H1 (cell line): Measurements from ENCODE around the gene SLC25A36. TPM values are rescaled to one million over a fixed set of nuclear protein-coding genes. Genes with fewer than 3 reads are reported as not detected.

Source experiments
- CHD2 ChIP-seq: IDR thresholded peaks from 2 replicates; pipeline ENCODE4 v1.6.1; 2012; ENCODE audit warnings: low read length, improper control_type of control experiment
- CTBP2 ChIP-seq: IDR thresholded peaks from 2 replicates; pipeline ENCODE4 v1.7.0; 2011; ENCODE audit warnings: borderline replicate concordance, mild to moderate bottlenecking, moderate library complexity, mixed read lengths, low read length; ENCODE audit not compliant: insufficient read depth, insufficient read length
- HDAC2 ChIP-seq, 2 experiments: fragments of 300-600 bp in 1 of 2; sonication (generic) in 1 of 2; IDR thresholded peaks; 2 replicates each; pipeline ENCODE4 v1.6.1; 2011 to 2012; ENCODE audit warnings: low read depth in 2 of 2, low read length in 2 of 2, mild to moderate bottlenecking in 2 of 2, moderate library complexity in 2 of 2, borderline replicate concordance in 1 of 2, inconsistent platforms in 1 of 2
- RAD21 ChIP-seq, 2 experiments: IDR thresholded peaks in 1 of 2; conservative IDR thresholded peaks in 1 of 2; 2 replicates each; pipeline ENCODE4 v1.6.1; 2011; ENCODE audit warnings: low read depth in 2 of 2, low read length in 2 of 2, improper control_type of control experiment in 1 of 2, inconsistent platforms in 1 of 2, mild to moderate bottlenecking in 1 of 2, moderate library complexity in 1 of 2
- SIX5 ChIP-seq: IDR thresholded peaks from 2 replicates; pipeline ENCODE4 v1.6.1; 2011; ENCODE audit warnings: mild to moderate bottlenecking, low read depth, low read length
- polyA plus RNA-seq, 7 experiments: library from polyadenylated mRNA; depleted of rRNA in 3 of 7; stranded (reverse) in 5 of 7; unstranded in 2 of 7; fragments of >200 nt in 5 of 7; fragments of 200-250 nt in 2 of 7; gene quantifications; 1 replicate in 5 of 7; 2 replicates in 1 of 7; 4 replicates in 1 of 7; pipeline versions ENCODE4 v1.2.1 to v1.2.3, GENCODE V29; 2011 to 2013; ENCODE audit warnings: missing spikeins in 2 of 7, mixed read lengths in 2 of 7
- total RNA-seq: library from RNA; stranded (reverse); fragmentation: NEBNext Ultra II Directional; extraction: Animal tissue kit (Norgen Biotek cat#: 25700); gene quantifications from 2 replicates; pipeline ENCODE4 v1.2.1, GENCODE V29; 2021

The SLC25A36 gene
- total and polyA plus RNA-seq, 2 of the 8 experiments (the other 6 are each of a cell fraction or from before 2014, with no cell fraction given) = 42.9 to 71.8 TPM

DNA sequence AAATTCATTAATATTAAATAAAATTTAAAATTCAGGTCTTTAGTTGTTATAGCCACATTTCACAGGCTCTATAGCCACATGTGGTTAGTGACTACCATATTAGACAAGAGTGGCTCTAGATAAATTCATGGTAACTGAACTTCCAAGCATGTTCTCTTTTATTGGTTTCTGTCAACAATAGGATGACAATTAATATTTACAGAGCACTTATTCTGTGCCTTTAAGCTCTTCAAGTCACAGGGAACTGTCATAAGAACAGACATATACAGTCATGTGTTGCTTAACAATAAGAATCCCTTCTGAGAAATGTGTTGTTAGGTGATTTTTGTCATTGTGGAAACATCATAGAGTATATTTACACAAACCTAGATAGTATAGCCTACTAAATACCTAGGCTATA, 38.8 kb upstream of the SLC25A36 start (continued):
- no peak for TF ChIP-seq HDAC2 (IDR thresholded peaks at IDR 0.05; ENCODE audit: borderline replicate concordance in 1 of 2, low read depth in 2 of 2, low read length in 2 of 2)
- no peak for TF ChIP-seq SIX5
- no peak for TF ChIP-seq RAD21 (IDR thresholded peaks at IDR 0.05 in 1 of 2, conservative IDR thresholded peaks at IDR 0.05 in 1 of 2; ENCODE audit: low read depth in 2 of 2, low read length in 2 of 2)
- TF ChIP-seq CTBP2 = no peak
- no peak for TF ChIP-seq CHD2
